RWPE2 (cell line): ENCODE data around the gene XDH.

Experiments used
- ATAC-seq: fragments of 200-7000 bp; cut with Tn5 transposase; 3 replicates; pipeline ENCODE4 v1.9.1; 2021; ENCODE audit warnings: low read depth
- DNase-seq: peaks from one replicate; pipeline ENCODE4 v3.0.0-alpha.2; 2020; ENCODE audit warnings: low spot score
- H3K27ac ChIP-seq: fragments of 450-650 bp; 2 replicates; pipeline ENCODE4 v1.5.1; 2017; ENCODE audit warnings: mild to moderate bottlenecking; ENCODE audit not compliant: poor library complexity, severe bottlenecking
- H3K27me3 ChIP-seq: fragments of 250-450 bp; sonication (Bioruptor Pico); 2 replicates; pipeline ENCODE4 v1.5.1; 2021; ENCODE audit warnings: mild to moderate bottlenecking, moderate library complexity; ENCODE audit not compliant: insufficient read depth, poor library complexity, severe bottlenecking
- H3K36me3 ChIP-seq: fragments of 250-450 bp; sonication (Bioruptor Pico); 2 replicates; pipeline ENCODE4 v1.5.1; 2020; ENCODE audit warnings: low read depth, mild to moderate bottlenecking, moderate library complexity
- H3K4me1 ChIP-seq: fragments of 250-450 bp; sonication (Bioruptor Pico); 2 replicates; pipeline ENCODE4 v1.5.1; 2021; ENCODE audit warnings: mild to moderate bottlenecking, moderate library complexity; ENCODE audit not compliant: insufficient read depth, poor library complexity, severe bottlenecking
- H3K4me3 ChIP-seq: fragments of 250-450 bp; sonication (Bioruptor Pico); 2 replicates; pipeline ENCODE4 v1.5.1; 2021; ENCODE audit warnings: mild to moderate bottlenecking, moderate library complexity; ENCODE audit not compliant: severe bottlenecking
- H3K9me3 ChIP-seq: fragments of 250-450 bp; sonication (Bioruptor Pico); 2 replicates; pipeline ENCODE4 v1.5.1; 2021; ENCODE audit warnings: mild to moderate bottlenecking, moderate library complexity; ENCODE audit not compliant: severe bottlenecking
- TF ChIP-seq, protein P1 (sequence below): fragments of 450-650 bp; IDR thresholded peaks from one replicate; pipeline ENCODE4 v1.5.1; 2017; ENCODE audit warnings: mild to moderate bottlenecking, moderate library complexity; ENCODE audit not compliant: poor library complexity, severe bottlenecking

Gene XDH

DNA sequence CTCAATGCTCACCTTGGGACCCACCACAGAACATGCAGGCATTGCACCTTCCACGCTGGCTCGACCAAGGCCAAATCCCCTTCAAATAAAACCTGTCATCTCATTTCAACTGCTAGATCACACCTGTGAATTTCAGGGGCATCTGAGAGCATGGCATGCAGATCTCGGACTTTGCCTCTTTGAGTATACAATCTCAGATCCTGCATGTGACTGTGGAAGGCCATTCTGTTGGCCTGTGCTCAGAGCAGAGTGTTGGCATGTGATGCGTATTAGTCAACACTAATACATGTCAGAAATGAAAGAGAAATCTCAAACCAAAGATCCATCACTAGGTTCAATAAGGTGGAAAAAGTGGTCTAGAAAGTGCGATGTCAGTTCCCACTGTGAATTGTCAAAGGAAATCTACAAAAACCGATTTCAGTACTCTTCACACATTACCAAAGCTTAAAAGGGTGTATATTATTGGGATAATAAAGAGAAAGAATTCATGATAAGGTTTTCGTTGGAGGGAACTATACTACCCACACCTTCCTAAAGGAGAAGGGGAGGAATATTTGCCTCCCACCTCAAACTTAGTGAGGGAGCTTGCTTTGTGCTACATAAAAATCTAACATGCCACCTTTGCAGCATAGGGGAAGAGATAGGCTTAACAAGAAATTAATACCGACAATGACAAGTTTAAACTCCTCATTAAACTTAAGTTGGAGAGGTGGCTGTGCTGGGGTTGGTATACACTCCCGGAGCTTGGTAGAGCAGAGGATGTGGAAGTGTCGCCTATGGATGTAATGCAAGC, 7.8 kb downstream of the XDH start:
- ATAC-seq (no peak), DNase-seq (no peak)
- Histone ChIP-seq H3K36me3 (peaks cover 56% of the 10 kb centered on the region), H3K4me3 (no peak overlapping the region), H3K27ac (no peak overlapping the region), H3K9me3 (no peaks in the 10 kb centered on the region), H3K4me1 (peaks cover 19% of the 10 kb centered on the region), H3K27me3 (no peaks in the 10 kb centered on the region)
- TF ChIP-seq, protein P1, sequence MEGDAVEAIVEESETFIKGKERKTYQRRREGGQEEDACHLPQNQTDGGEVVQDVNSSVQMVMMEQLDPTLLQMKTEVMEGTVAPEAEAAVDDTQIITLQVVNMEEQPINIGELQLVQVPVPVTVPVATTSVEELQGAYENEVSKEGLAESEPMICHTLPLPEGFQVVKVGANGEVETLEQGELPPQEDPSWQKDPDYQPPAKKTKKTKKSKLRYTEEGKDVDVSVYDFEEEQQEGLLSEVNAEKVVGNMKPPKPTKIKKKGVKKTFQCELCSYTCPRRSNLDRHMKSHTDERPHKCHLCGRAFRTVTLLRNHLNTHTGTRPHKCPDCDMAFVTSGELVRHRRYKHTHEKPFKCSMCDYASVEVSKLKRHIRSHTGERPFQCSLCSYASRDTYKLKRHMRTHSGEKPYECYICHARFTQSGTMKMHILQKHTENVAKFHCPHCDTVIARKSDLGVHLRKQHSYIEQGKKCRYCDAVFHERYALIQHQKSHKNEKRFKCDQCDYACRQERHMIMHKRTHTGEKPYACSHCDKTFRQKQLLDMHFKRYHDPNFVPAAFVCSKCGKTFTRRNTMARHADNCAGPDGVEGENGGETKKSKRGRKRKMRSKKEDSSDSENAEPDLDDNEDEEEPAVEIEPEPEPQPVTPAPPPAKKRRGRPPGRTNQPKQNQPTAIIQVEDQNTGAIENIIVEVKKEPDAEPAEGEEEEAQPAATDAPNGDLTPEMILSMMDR, result no peak

DNA sequence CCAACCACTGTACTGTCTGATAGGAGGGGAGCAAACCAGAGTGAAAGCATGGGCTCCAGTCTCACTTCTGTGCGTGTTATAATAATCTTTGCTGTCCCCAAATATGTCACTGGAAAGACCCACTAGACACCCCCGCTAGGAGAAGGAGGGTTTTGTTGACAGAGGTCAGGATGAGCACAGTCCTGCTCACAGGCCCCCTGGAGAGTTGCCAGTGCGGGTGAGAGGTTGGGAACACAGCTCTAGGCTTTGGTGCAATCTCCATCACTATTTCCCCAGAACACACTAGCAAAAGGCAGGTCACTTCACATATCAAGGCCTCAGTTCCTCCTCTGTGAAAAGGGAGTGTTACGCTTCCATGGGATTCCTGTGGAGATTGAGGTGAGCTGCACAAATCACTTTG, 9.7 kb downstream of the XDH start:
- H3K27ac ChIP-seq, result peak overlapping the region; percentile 98
- no peak for ATAC-seq
- TF ChIP-seq, protein P1, result no peak

GRCh38 chr2:31404302-31404701, 10.2 kb downstream of the XDH start:
- Histone ChIP-seq H3K9me3 (no peaks in the 10 kb centered on the region), H3K4me1 (peaks cover 24% of the 10 kb centered on the region), H3K4me3 (no peak overlapping the region), H3K27ac (peak overlapping the region; percentile 98), H3K27me3 (no peaks in the 10 kb centered on the region), H3K36me3 (peaks cover 49% of the 10 kb centered on the region)
- ATAC-seq, result no peak
- TF ChIP-seq, protein P1, result no peak
- DNase-seq, result no peak

More for the DNA sequence above, 9.7 kb downstream of the XDH start:
- Histone ChIP-seq H3K4me3 (no peak overlapping the region), H3K4me1 (peaks cover 25% of the 10 kb centered on the region), H3K36me3 (peaks cover 49% of the 10 kb centered on the region), H3K27me3 (no peaks in the 10 kb centered on the region), H3K9me3 (no peaks in the 10 kb centered on the region)
- no peak for DNase-seq

DNA sequence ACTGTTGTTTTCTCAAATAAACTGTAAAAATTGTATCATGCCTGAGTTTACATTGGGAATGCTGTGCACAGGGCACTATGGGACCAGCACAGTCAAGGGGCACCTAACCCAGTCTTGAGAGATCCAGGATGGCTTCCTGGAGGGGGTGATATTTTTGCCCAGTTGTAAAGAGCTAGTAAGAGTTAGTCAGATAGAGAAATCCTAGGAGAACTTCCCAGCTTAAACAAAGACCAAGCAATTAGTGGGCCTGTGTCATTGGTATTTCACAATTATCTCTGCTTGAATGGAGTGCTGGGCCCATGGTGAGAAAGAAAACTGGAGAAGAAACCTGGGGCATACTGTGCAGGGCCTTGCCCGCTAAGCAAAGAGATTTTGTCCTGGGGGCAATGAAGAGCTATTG, 12.2 kb downstream of the XDH start:
- peaks cover 60% of the 10 kb centered on the region for H3K36me3 ChIP-seq
- no peak overlapping the region for H3K4me3 ChIP-seq
- no peak for DNase-seq
- no peaks in the 10 kb centered on the region for H3K27me3 ChIP-seq
- ATAC-seq, result no peak
- peak overlapping the region; percentile 98 for H3K27ac ChIP-seq
- H3K9me3 ChIP-seq, result no peaks in the 10 kb centered on the region
- TF ChIP-seq, protein P1, result no peak
- peaks cover 22% of the 10 kb centered on the region for H3K4me1 ChIP-seq

DNA sequence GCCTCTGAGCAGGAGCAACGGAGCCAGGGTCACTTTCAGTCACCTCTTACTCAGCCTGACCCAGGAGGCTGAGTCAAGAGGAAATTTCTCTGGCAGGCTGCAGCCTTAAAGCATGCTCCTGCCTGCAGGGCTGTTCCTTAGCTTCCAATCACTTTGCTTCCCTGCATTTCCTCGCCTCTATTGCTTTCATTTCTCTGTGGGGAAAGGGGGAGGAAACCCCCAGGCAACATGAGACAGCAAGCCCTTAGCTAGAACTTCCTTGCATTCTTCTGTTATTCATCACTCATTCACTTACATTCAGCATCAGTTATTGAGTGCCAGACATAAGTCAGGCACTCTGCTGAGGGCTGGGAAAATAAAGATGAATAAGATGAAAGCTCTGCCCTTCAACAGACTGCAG, 13.0 kb downstream of the XDH start:
- Histone ChIP-seq H3K36me3 (peaks cover 60% of the 10 kb centered on the region), H3K27me3 (no peaks in the 10 kb centered on the region), H3K27ac (peak overlapping the region; percentile 98), H3K4me3 (no peak overlapping the region), H3K9me3 (no peaks in the 10 kb centered on the region), H3K4me1 (peaks cover 22% of the 10 kb centered on the region)
- TF ChIP-seq, protein P1, result no peak
- ATAC-seq (peak; percentile 95), DNase-seq (peak; percentile 92)
